Endometrial microvascular endothelial cells (primary cell): ENCODE results near the gene SCNN1A. TPM values are rescaled to one million over a fixed set of nuclear protein-coding genes. Genes with fewer than 3 reads are reported as not detected.

Experiments used
- in situ Hi-C: cut with HindIII; loops from 2 replicates; pipeline ENCODE4 v1.10.0; 2017; ENCODE audit warnings: low sequenced_read_pairs, low pct_unique_long_range_greater_than_20kb; ENCODE audit errors: inconsistent ontology term
- total RNA-seq: library from RNA; depleted of rRNA; stranded (reverse); fragments of >200 nt; gene quantifications from one replicate; pipeline ENCODE4 v1.2.3, GENCODE V29; 2015; ENCODE audit errors: inconsistent ontology term

Gene SCNN1A
- total RNA-seq, 1 donor from 2014 or later, result not detected

DNA sequence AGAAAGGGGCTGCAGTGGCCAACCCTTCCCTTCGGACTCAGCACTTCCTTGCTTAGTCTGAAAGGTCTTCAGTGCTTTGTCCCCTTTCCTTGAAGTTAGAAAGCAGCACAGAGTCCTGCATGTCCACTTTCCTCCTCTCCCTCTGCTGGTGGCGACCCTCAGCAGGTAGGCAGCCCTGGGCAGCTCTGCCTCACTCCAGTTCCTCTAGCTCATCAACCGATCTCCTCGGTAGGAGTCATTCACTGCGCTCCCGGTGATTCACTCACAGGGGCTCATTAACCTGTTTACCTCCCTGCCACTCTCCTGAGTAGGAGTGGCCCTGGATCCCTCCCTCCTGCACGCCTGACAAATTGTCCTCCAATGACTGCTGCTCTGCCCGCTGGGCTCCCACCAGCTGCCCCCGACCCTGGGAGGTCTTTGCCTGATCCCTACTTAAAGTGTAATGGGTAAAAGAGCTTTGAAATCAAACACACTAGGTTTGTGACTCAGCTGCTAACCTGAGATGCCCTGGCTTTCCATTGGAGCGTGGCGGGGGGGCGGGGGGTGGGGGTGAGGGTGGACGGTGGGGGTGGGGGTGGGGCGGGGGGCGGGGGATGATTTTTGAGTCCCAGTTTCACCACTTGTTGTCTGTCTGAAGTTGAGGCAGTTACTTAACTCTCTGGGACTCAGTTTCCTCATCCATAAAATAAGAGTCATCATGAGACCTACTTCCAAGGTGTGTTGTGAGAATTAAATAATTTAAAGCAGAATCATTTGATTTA lies 4.2 kb downstream of the SCNN1A start:
- in situ Hi-C loops, result no loop called here

- in situ Hi-C loops, result no loop called here
Measured at GRCh38 chr12:6370576-6370935, 4.8 kb downstream of the SCNN1A start.

DNA sequence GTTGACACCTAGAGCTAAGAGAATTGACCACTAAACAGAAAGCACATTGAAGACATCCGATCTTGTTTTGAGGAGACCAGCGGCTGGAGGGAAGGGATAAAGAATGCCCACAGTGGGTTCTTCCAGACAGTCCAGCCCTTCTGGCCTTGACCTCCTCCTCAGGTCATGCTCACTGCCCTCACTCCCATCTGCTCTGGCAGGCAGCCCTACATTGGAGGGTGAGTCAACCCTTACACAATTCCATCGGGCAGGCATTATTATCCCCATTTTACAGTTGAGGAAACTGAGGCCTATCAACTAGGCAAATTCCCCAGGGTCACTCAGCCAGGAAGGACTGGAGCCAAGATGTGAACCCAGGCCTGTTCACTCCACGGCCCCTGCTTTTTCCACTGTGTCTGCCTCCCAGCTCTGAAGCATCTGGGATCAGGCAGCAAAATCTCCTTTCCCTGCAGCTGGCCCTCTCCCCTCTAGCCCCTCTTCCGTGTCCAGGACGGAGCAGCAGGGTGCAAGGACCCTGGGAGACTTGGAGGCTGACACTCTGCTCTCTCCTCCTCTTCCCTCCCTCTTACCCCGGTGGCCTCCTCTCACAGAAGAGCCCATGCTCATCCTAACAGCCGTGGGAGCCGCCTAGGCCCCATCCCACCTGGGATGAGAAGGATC lies 5.3 kb downstream of the SCNN1A start:
- in situ Hi-C loops, result no loop called here

DNA sequence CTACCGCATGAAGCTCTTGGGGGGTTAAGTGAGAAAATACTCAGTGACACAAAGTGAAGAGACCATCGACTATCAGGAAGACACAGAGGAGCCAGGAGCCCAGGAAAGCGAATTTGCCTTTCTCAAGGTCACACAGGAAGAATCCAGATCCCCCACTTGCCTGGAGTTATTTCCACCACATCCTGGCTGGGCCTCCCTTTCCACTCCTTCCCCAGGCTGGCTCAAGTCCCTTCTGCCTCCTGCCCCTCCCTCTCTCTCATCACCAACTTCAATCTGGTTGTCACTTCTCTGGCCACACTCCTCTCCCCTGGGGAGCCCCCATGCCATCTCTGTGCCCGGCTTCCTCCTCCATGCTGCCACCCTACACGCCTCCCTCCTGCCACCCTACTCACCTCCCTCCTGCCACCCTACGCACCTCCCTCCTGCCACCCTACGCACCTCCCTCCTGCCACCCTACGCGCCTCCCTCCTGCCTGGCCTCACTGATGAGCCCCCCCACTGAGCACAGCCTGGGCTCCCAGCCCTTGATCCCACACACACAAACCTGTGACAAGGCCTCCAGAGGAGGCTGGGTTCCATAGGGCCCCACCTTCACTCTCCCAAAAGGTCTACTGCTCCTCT lies 6.3 kb downstream of the SCNN1A start:
- in situ Hi-C loops, result no loop called here

- in situ Hi-C loops, result no loop called here
Measured at GRCh38 chr12:6367969-6368892, 7.1 kb downstream of the SCNN1A start.

DNA sequence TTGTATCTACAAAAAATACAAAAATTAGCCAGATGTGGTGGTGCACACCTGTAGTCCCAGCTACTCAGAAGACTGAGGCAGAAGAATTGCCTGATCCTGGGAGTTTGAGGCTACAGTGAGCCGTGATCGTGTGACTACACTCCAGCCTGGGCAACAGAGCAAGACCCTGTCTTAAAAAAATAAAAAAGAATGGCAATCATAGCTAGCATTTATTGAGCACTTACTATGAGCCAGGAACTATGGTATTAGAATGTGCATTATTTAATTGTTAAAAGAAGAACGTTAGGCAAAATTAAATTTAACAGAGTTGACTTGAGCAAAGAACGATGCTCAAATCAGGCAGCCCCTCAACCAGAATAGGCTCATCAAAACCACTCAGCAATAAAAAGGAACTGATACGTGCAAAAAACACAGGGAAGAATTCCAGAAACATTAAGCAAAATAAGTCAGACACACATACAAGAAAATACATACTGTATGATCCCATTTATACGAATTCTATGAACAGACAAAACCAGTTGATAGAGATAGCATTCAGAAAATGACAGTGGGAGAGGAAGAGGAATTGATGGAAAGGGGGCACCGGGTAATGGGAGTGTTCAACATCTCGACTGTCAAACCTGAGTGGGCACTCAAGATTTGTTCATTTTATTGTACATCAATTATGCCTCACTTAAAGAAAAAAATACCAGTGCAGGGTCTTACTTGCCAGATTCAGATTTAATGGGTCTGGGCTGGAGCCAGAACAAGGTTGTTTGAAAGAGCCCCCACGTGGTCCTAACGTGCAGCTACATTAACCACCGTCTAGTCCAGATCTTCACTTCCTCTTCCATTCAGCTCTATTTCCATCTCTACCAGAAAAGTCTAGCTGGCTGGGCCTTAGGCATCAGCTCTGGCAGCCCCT lies 8.0 kb downstream of the SCNN1A start:
- in situ Hi-C loops, result no loop called here

- in situ Hi-C loops, result no loop called here
Measured at GRCh38 chr12:6364044-6364374, 11.4 kb downstream of the SCNN1A start.

DNA sequence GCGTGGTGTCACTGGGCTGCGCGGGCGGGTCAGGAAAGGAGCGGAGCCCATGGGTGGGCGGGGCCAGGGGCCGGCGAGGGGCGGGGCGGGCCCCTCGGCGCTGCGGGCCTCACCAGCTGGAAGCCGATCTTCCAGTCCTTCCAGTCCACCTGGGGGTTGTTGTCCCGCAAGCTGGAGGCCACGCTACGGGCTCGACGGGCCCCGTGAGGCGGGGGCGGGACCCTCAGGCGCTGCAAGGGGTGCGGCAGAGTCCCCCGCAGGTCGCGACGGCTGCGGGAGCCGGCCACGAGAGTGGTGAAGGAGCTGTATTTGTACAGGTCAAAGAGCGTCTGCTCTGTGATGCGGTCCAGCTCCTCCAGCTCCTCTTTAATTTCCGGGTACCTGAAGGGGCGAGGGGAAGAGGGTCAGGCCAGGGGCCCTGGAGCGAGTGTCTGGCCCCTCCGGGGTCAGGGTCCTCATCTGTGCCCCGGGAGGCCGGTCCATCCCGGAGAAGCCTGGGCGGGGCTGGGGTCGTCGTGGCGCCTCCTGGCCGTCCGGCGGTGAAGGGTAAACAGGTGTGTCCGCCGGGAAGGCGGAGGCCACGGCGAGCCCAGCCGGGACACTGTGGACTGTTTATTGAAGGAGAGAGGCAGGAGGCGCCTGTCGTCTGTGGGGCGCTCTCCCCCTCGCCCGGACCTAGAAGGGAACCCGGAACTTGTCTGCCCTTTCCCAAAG lies 11.9 kb downstream of the SCNN1A start:
- in situ Hi-C loops, result no loop called here

DNA sequence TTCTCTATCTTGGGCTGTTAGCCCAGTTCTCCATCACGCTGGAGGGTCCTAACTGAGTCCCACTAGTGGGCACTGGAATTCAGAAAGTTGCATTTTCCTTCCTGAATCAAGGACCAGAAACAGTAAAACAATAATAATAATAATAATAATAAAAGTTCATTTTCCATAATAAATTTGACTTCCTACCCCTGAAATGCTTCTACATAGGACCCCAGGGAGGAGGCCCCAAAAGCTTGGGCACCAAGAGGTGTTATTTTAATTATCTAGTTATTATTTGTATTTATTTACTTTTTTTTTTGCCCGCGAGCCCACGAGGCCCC lies 12.4 kb downstream of the SCNN1A start:
- in situ Hi-C loops, result no loop called here

GRCh38 chr12:6362403-6362802 lies 13.0 kb downstream of the SCNN1A start:
- in situ Hi-C loops, result no loop called here

DNA sequence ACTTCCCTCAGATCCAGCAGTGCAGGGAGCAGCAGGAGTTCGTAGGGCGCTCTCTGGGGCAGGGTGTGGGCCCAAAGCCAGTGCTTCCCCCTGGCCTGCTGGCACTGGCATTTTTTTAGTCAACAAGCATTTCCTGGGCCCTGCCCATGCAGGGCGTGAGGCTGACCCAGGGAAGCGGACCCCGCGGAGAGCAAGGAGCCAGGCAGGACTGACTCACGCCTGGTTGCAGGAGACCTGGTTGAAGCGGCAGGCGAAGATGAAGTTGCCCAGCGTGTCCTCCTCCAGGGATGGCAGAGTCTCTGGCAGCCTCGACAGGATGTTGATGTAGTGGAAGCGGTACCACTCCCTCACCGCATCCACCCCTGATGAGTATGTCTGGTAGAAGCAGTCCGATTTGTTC lies 13.5 kb downstream of the SCNN1A start:
- in situ Hi-C loops, result no loop called here

- in situ Hi-C loops, result no loop called here
Measured at GRCh38 chr12:6360578-6361490, 14.5 kb downstream of the SCNN1A start.

DNA sequence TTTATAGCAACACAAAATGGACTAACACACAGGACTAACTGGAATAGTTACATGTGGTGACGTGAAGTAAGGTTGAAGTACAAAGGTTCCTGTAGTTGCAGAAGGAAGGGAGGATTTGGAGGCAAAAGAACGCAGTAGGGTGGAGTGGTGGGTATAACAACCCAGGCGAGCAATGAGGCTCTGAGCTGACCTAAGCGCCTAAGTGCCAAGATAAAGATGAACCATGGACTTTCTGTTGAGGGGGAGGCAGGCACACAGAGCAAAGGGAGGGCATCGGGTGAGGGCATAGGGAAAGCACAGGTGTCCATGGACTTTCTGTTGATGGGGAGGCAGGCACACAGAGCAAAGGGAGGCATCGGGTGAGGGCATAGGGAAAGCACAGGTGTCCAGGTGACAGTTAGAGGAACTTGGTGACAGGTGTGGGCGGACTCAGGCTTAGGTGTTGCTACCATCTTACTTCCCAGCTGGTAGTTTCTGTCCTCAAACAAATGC lies 15.2 kb downstream of the SCNN1A start:
- in situ Hi-C loops, result no loop called here

DNA sequence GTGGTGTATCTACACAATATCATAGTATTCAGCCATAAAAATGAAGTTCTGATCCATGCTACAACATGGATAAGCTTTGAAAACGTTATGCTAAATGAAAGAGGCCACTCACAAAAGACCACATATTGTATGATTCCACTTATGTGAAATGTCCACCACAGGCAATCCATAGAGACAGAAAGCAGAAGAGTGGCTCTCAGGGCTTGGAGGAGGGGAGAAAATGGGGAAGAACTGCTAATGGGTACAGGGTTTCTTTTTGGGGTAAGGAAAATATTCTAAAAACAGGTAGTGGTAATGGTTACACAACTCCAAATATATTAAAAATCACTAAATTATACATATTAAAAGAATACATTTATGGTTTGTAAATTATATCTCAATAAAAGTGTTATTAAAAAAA lies 16.5 kb downstream of the SCNN1A start:
- in situ Hi-C loops, result no loop called here

- in situ Hi-C loops, result no loop called here
Measured at GRCh38 chr12:6356374-6356820, 19.0 kb downstream of the SCNN1A start.

GRCh38 chr12:6355491-6356373 lies 19.6 kb downstream of the SCNN1A start:
- in situ Hi-C loops, result no loop called here
